Trophoblast cell (in vitro differentiated cells and primary cell): Measurements from ENCODE around the gene CERK.

Experiments used
- DNase-seq, 2 donors: peaks; one replicate each; pipeline ENCODE4 v3.0.0-alpha.2; 2016
- H2AFZ ChIP-seq: 2 replicates; pipeline ENCODE4 v1.6.1; 2013; ENCODE audit warnings: low read length, moderate library complexity, mild to moderate bottlenecking; ENCODE audit not compliant: insufficient read depth, poor library complexity
- H2AK5ac ChIP-seq: 2 replicates; pipeline ENCODE4 v1.6.1; 2013; ENCODE audit warnings: mild to moderate bottlenecking, low read length
- H2BK120ac ChIP-seq: 2 replicates; pipeline ENCODE4 v1.6.1; 2013; ENCODE audit warnings: low read length, mild to moderate bottlenecking, moderate library complexity; ENCODE audit not compliant: insufficient read depth, poor library complexity
- H2BK12ac ChIP-seq: 2 replicates; pipeline ENCODE4 v1.6.1; 2013; ENCODE audit warnings: mild to moderate bottlenecking, low read length, moderate library complexity
- H2BK5ac ChIP-seq: 2 replicates; pipeline ENCODE4 v1.6.1; 2013; ENCODE audit warnings: low read length, low read depth, moderate library complexity, mild to moderate bottlenecking; ENCODE audit not compliant: poor library complexity
- H3K14ac ChIP-seq: 2 replicates; pipeline ENCODE4 v1.6.1; 2013; ENCODE audit warnings: mild to moderate bottlenecking, low read length
- H3K18ac ChIP-seq: 2 replicates; pipeline ENCODE4 v1.6.1; 2013; ENCODE audit warnings: mild to moderate bottlenecking, low read length
- H3K23ac ChIP-seq: 2 replicates; pipeline ENCODE4 v1.6.1; 2013; ENCODE audit warnings: low read length
- H3K27ac ChIP-seq: 2 replicates; pipeline ENCODE4 v1.5.1; 2013; ENCODE audit warnings: low read depth, mild to moderate bottlenecking, inconsistent platforms, low read length, moderate library complexity
- H3K27me3 ChIP-seq: 2 replicates; pipeline ENCODE4 v1.6.1; 2013; ENCODE audit warnings: inconsistent platforms, mild to moderate bottlenecking, low read length, moderate library complexity; ENCODE audit not compliant: insufficient read depth
- H3K36me3 ChIP-seq, 2 experiments: 1 replicate in 1 of 2; 2 replicates in 1 of 2; pipeline ENCODE4 v1.6.1; 2013; ENCODE audit warnings: low read length in 2 of 2, mild to moderate bottlenecking in 2 of 2, moderate library complexity in 1 of 2; ENCODE audit not compliant: insufficient read depth in 2 of 2, control insufficient read depth in 1 of 2
- H3K4ac ChIP-seq: 2 replicates; pipeline ENCODE4 v1.6.1; 2013; ENCODE audit warnings: low read depth, mild to moderate bottlenecking, low read length, moderate library complexity
- H3K4me1 ChIP-seq, 2 experiments: 1 replicate in 1 of 2; 2 replicates in 1 of 2; pipeline ENCODE4 v1.6.1; 2013; ENCODE audit warnings: low read length in 2 of 2, mild to moderate bottlenecking in 2 of 2, moderate library complexity in 1 of 2; ENCODE audit not compliant: insufficient read depth in 2 of 2, control insufficient read depth in 1 of 2
- H3K4me2 ChIP-seq: 2 replicates; pipeline ENCODE4 v1.6.1; 2013; ENCODE audit warnings: inconsistent platforms, mild to moderate bottlenecking, low read length, moderate library complexity
- H3K4me3 ChIP-seq: 2 replicates; pipeline ENCODE4 v1.5.1; 2013; ENCODE audit warnings: mild to moderate bottlenecking, low read depth, low read length, inconsistent platforms
- H3K79me1 ChIP-seq: one replicate; pipeline ENCODE4 v1.6.1; 2013; ENCODE audit warnings: low read length
- H3K79me2 ChIP-seq: 2 replicates; pipeline ENCODE4 v1.6.1; 2013; ENCODE audit warnings: low read length, mild to moderate bottlenecking; ENCODE audit not compliant: control insufficient read depth, insufficient read depth, poor library complexity
- H3K9ac ChIP-seq: 2 replicates; pipeline ENCODE4 v1.6.1; 2013; ENCODE audit warnings: mild to moderate bottlenecking, low read length
- H3K9me3 ChIP-seq: 2 replicates; pipeline ENCODE4 v1.6.1; 2013; ENCODE audit warnings: low read depth, mild to moderate bottlenecking, control low read depth, inconsistent platforms, low read length; ENCODE audit not compliant: insufficient read depth
- H4K12ac ChIP-seq: 2 replicates; pipeline ENCODE4 v1.6.1; 2013; ENCODE audit warnings: low read depth, mild to moderate bottlenecking, low read length, moderate library complexity
- H4K8ac ChIP-seq: 2 replicates; pipeline ENCODE4 v1.6.1; 2013; ENCODE audit warnings: low read depth, mild to moderate bottlenecking, low read length, moderate library complexity
- H4K91ac ChIP-seq: one replicate; pipeline ENCODE4 v1.6.1; 2013; ENCODE audit warnings: low read depth, mild to moderate bottlenecking, low read length, moderate library complexity
- WGBS: extraction: QIAGEN DNeasy Blood & Tissue Kit; methylation state at CpG from one replicate; pipeline ENCODE4 v1.1.7; 2013; ENCODE audit warnings: missing lambda C conversion rate; ENCODE audit not compliant: insufficient read length, insufficient coverage; ENCODE audit errors: extremely low coverage; 5-methylcytosine and 5-hydroxymethylcytosine counted together

CERK gene

DNA sequence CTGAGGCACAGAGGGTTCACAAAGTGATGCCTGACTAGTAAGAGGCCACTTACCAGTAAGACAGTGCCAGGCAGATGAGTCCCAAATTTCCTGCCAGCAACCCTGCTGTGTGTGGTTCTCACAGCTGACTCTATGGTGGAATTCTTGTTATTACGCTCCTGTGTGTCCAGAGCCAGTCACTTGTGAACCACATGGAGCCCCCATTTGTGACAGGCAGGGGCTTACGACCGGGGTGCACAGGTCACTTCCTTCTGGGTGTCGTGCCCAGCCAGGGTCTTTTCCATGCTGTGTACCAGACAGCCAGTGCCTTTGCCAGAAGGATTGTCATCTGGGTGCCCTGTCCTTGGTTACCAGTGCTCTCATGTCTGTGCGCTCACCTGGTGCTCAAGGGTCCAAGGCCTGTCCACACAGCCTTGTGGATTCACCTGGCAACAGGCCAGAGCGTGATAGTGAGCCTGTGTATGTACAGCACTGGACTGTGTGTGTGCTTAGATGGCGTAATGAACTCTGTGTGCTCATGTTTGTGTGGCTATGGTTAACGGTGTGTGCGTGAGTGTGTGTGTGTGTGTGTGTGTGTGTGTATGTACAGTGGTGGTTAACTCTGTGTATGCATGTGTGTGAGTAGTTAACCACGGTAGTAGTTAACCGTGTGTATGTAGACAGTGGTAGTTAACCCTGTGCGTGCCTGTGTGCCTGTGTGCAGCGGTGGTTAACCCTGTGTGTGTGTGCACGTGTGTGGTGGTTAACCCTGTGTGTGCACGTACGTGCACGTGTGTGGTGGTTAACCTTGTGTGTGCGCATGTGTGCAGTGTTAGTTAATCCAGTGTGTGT, 99.2 kb downstream of the CERK start:
- H2AK5ac ChIP-seq, result no peak overlapping the region
- H2BK12ac ChIP-seq, result no peak overlapping the region
- H2BK120ac ChIP-seq, result no peak overlapping the region
- peaks cover 2% of the 10 kb centered on the region for H3K9me3 ChIP-seq
- WGBS, result no CpG with 5 or more reads among the region's 18 CpGs
- no peak overlapping the region for H4K12ac ChIP-seq
- H3K14ac ChIP-seq, result no peak overlapping the region
- H3K27me3 ChIP-seq, result no peaks in the 10 kb centered on the region
- no peak overlapping the region for H3K4ac ChIP-seq
- H3K4me2 ChIP-seq, result no peak overlapping the region
- H3K27ac ChIP-seq, result no peak overlapping the region
- no peaks in the 10 kb centered on the region for H3K79me2 ChIP-seq
- H3K4me3 ChIP-seq, result no peak overlapping the region
- no peak overlapping the region for H3K23ac ChIP-seq
- no peak overlapping the region for H2AFZ ChIP-seq
- peak in 1 of 2 donors; percentile 30 for DNase-seq
- no peak overlapping the region for H3K9ac ChIP-seq
- H2BK5ac ChIP-seq, result no peak overlapping the region
- H3K4me1 ChIP-seq, result peaks cover 7 to 14% of the 10 kb centered on the region in 2 experiments
- no peak overlapping the region for H3K18ac ChIP-seq
- H3K36me3 ChIP-seq, result peaks cover 0 to 2% of the 10 kb centered on the region in 2 experiments
- no peak overlapping the region for H4K91ac ChIP-seq
- peaks cover 5% of the 10 kb centered on the region for H3K79me1 ChIP-seq
- no peak overlapping the region for H4K8ac ChIP-seq

DNA sequence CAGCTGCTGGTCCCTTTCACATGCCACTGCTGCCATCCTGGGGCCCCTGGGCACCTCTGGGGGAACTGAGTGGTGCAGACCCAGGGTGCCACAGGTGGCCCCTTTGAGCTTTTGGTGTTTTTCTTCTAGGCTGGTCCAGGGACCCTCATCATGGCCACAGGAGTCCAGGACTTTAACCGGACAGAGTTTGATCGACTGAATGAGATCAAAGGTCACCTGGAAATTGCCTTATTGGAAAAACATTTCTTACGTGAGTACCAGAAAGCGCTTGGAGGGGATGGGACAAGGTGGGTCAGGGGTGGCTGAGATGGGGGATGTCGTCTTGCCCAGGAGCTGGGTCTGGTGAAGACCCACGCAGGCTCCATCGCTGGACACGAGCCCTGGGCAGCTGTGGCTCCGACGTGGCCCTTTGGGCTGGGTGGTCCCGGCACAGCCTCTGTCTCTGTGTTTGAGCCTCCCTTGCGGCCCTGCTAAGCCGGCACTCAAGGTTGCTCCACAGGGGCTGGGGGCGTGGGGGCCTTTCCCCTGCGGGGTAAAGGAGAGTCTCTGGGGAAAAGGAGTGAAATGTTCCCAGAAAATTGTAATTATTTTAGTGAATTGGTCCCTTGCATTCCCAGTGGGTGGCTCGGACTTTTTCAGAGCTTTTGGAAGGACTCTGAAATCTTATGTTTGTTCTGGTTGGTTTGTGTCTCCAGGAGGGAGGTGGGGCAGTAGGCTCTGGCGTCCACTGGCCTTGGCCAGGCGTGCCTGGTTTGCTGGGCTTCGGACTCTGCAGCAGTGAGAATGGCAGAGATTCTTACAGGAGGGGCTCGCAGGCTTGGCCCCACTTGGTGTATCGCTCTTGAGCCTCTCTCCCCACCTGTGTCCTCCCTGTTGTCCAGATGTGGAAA, 100.1 kb downstream of the CERK start:
- H3K14ac ChIP-seq, result no peak overlapping the region
- no peak overlapping the region for H3K27ac ChIP-seq
- peaks cover 2% of the 10 kb centered on the region for H3K9me3 ChIP-seq
- H3K27me3 ChIP-seq, result no peaks in the 10 kb centered on the region
- no peak overlapping the region for H2BK5ac ChIP-seq
- H3K23ac ChIP-seq, result no peak overlapping the region
- H2AFZ ChIP-seq, result no peak overlapping the region
- H2AK5ac ChIP-seq, result no peak overlapping the region
- H3K4ac ChIP-seq, result no peak overlapping the region
- H4K8ac ChIP-seq, result no peak overlapping the region
- peaks cover 10 to 18% of the 10 kb centered on the region in 2 experiments for H3K4me1 ChIP-seq
- H3K4me2 ChIP-seq, result no peak overlapping the region
- WGBS, result no CpG with 5 or more reads among the region's 21 CpGs
- no peak overlapping the region for H3K4me3 ChIP-seq
- H4K12ac ChIP-seq, result no peak overlapping the region
- H2BK12ac ChIP-seq, result no peak overlapping the region
- peaks cover 5% of the 10 kb centered on the region for H3K79me1 ChIP-seq
- no peak overlapping the region for H3K18ac ChIP-seq
- H3K9ac ChIP-seq, result no peak overlapping the region
- DNase-seq, result no peak
- no peak overlapping the region for H4K91ac ChIP-seq
- no peaks in the 10 kb centered on the region for H3K79me2 ChIP-seq
- peaks cover 0 to 2% of the 10 kb centered on the region in 2 experiments for H3K36me3 ChIP-seq
- H2BK120ac ChIP-seq, result no peak overlapping the region

- Histone ChIP-seq H3K4ac (no peak overlapping the region), H3K27ac (no peak overlapping the region), H3K36me3 (no peaks in the 10 kb centered on the region), H2BK12ac (no peak overlapping the region), H3K14ac (no peak overlapping the region), H3K79me2 (no peaks in the 10 kb centered on the region), H3K18ac (no peak overlapping the region), H2AK5ac (no peak overlapping the region), H2BK5ac (no peak overlapping the region), H3K27me3 (no peaks in the 10 kb centered on the region), H3K23ac (no peak overlapping the region), H2AFZ (no peak overlapping the region), H3K4me3 (no peak overlapping the region), H2BK120ac (no peak overlapping the region), H3K4me1 (peaks cover 10 to 18% of the 10 kb centered on the region in 2 experiments), H4K12ac (no peak overlapping the region), H3K4me2 (no peak overlapping the region), H4K91ac (no peak overlapping the region), H3K9ac (no peak overlapping the region), H4K8ac (no peak overlapping the region), H3K9me3 (peaks cover 6% of the 10 kb centered on the region), H3K79me1 (peaks cover 5% of the 10 kb centered on the region)
- WGBS, result no CpG with 5 or more reads among the region's 29 CpGs
- peak in 1 of 2 donors; percentile 19 for DNase-seq
Observed at GRCh38 chr22:46636221-46637002, 101.6 kb downstream of the CERK start.

DNA sequence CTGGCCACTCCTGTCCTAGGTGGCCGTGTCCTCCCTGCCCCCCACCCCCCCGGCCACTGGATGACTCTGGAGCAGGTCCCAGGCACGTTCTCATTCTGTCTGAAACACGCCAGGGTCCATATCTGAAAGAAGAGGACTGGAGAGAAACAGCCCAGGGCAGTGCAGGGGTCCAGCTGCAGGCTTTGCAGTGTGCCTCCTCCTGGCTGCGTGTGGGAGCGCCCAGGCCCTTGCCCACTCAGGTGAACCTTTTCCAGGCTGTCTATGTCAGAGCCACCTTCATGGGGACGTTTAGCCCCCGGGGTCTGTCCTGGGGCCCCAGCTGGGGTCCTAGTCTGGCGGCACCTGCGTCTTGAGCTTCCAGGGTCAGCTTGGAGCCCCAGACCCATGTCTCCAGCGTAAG, 102.3 kb downstream of the CERK start:
- Histone ChIP-seq H4K8ac (no peak overlapping the region), H3K27me3 (no peaks in the 10 kb centered on the region), H2BK5ac (no peak overlapping the region), H3K9me3 (peaks cover 6% of the 10 kb centered on the region), H3K4ac (no peak overlapping the region), H3K4me3 (no peak overlapping the region), H3K23ac (no peak overlapping the region), H3K27ac (no peak overlapping the region), H3K79me2 (no peaks in the 10 kb centered on the region), H2BK12ac (no peak overlapping the region), H2BK120ac (no peak overlapping the region), H3K18ac (no peak overlapping the region), H4K12ac (no peak overlapping the region), H4K91ac (peak overlapping the region; percentile 27), H2AK5ac (no peak overlapping the region), H2AFZ (no peak overlapping the region), H3K36me3 (no peaks in the 10 kb centered on the region), H3K79me1 (peaks cover 5% of the 10 kb centered on the region), H3K4me1 (peaks cover 10 to 18% of the 10 kb centered on the region in 2 experiments), H3K14ac (no peak overlapping the region), H3K9ac (no peak overlapping the region), H3K4me2 (no peak overlapping the region)
- DNase-seq, result peak in 1 of 2 donors; percentile 71
- no CpG with 5 or more reads among the region's 11 CpGs for WGBS
